ENCODE data around the gene SEPTIN6.

The SEPTIN6 gene

GRCh38 chrX:119693040-119693995 lies at the start of gene SEPTIN6:
TSS of gene SEPTIN6 (minus strand) at chrX:119693168. CDS start at chrX:119693105, 63 bp downstream.
- DNase-seq, result peak; percentile 64

GRCh38 chrX:119738742-119739141 lies 45.8 kb upstream of the SEPTIN6 start:
- no peak for DNase-seq

- no peak for DNase-seq
Observed at GRCh38 chrX:119736206-119736764, 43.3 kb upstream of the SEPTIN6 start.

GRCh38 chrX:119735467-119735866 lies 42.5 kb upstream of the SEPTIN6 start:
- DNase-seq, result no peak

GRCh38 chrX:119734897-119735339 lies 42.0 kb upstream of the SEPTIN6 start:
- DNase-seq, result no peak

GRCh38 chrX:119729408-119730201 lies 36.6 kb upstream of the SEPTIN6 start:
- peak; percentile 53 for DNase-seq

GRCh38 chrX:119728487-119728886 lies 35.5 kb upstream of the SEPTIN6 start:
- no peak for DNase-seq

GRCh38 chrX:119726900-119727555 lies 34.1 kb upstream of the SEPTIN6 start:
- DNase-seq, result no peak

GRCh38 chrX:119721926-119722325 lies 29.0 kb upstream of the SEPTIN6 start:
- DNase-seq, result no peak

GRCh38 chrX:119721487-119721886 lies 28.5 kb upstream of the SEPTIN6 start:
- no peak for DNase-seq

- no peak for DNase-seq
Observed at GRCh38 chrX:119709630-119710029, 16.7 kb upstream of the SEPTIN6 start.

- DNase-seq, result no peak
Observed at GRCh38 chrX:119708936-119709335, 16.0 kb upstream of the SEPTIN6 start.

- no peak for DNase-seq
Observed at GRCh38 chrX:119706616-119707015, 13.6 kb upstream of the SEPTIN6 start.

GRCh38 chrX:119698845-119699244 lies 5.9 kb upstream of the SEPTIN6 start:
- DNase-seq, result no peak

GRCh38 chrX:119696251-119696890 lies 3.4 kb upstream of the SEPTIN6 start:
- DNase-seq, result no peak

- DNase-seq, result no peak
Observed at GRCh38 chrX:119695535-119696050, 2.6 kb upstream of the SEPTIN6 start.

- no peak for DNase-seq
Observed at GRCh38 chrX:119694601-119695534, 1.9 kb upstream of the SEPTIN6 start.

- no peak for DNase-seq
Observed at GRCh38 chrX:119693996-119694451, 1.1 kb upstream of the SEPTIN6 start.

GRCh38 chrX:119692191-119693039 lies 553 bp downstream of the SEPTIN6 start:
- peak; percentile 43 for DNase-seq
